Esophagus muscularis mucosa (tissue), 4 donors: ENCODE results near the gene ATP6V1B1. TPM values are rescaled to one million over a fixed set of nuclear protein-coding genes. Genes with fewer than 3 reads are reported as not detected.

Experiments
- DNase-seq: peaks from one replicate; pipeline ENCODE4 v3.0.0-alpha.2; 2017; ENCODE audit errors: extremely low spot score
- H3K27ac ChIP-seq, 4 donors: fragments of 200-600 bp; sonication (generic); replicated peaks in 1 of 4; 1 replicate in 3 of 4; 2 replicates in 1 of 4; pipeline ENCODE4 v1.5.1; 2016 to 2019; ENCODE audit warnings: mild to moderate bottlenecking in 1 of 4
- H3K27me3 ChIP-seq, 4 donors: fragments of 200-600 bp; sonication (generic); one replicate each; pipeline versions ENCODE4 v1.5.1 to v1.6.0; 2016 to 2019
- H3K36me3 ChIP-seq, 4 donors: fragments of 200-600 bp; sonication (generic); one replicate each; pipeline ENCODE4 v1.5.1; 2016 to 2019
- H3K4me1 ChIP-seq, 4 donors: fragments of 200-600 bp; sonication (generic); one replicate each; pipeline ENCODE4 v1.5.1; 2016 to 2019
- H3K4me3 ChIP-seq, 4 donors: fragments of 200-600 bp; sonication (generic); 1 replicate in 2 of 4; 2 replicates in 2 of 4; pipeline ENCODE4 v1.5.1; 2016 to 2019; ENCODE audit warnings: mild to moderate bottlenecking in 4 of 4, moderate library complexity in 1 of 4
- H3K9me3 ChIP-seq, 4 donors: fragments of 200-600 bp; sonication (generic); 1 replicate in 3 of 4; 2 replicates in 1 of 4; pipeline ENCODE4 v1.5.1; 2016 to 2019
- CTCF ChIP-seq, 3 experiments: fragments of 200-600 bp in 2 of 3; fragments of 450-650 bp in 1 of 3; sonication (generic) in 2 of 3; IDR thresholded peaks; one replicate each; pipeline ENCODE4 v1.5.1; 2017 to 2019; ENCODE audit warnings: antibody characterized with exemption in 3 of 3, mild to moderate bottlenecking in 2 of 3, moderate library complexity in 1 of 3
- EP300 ChIP-seq: sonication (generic); formaldehyde crosslinking; IDR thresholded peaks from one replicate; pipeline ENCODE4 v1.6.1; 2017; ENCODE audit warnings: antibody characterized with exemption
- POLR2A ChIP-seq: fragments of 450-650 bp; IDR thresholded peaks from one replicate; pipeline ENCODE4 v1.6.1; 2017; ENCODE audit warnings: antibody characterized with exemption, moderate library complexity, mild to moderate bottlenecking, low read depth
- POLR2AphosphoS5 ChIP-seq, 2 donors: sonication (generic); formaldehyde crosslinking; IDR thresholded peaks; one replicate each; pipeline ENCODE4 v1.6.1; 2017; ENCODE audit warnings: antibody characterized with exemption in 2 of 2
- WGBS: methylation state at CpG from one replicate; pipeline ENCODE4 v1.1.5; 2018; 5-methylcytosine and 5-hydroxymethylcytosine counted together
- intact Hi-C: fragments of 100-400 bp; cut with DNase I; formaldehyde crosslinking; loops from one replicate; pipeline ENCODE4 v1.15.1; 2023
- total RNA-seq, 4 donors: library from RNA; depleted of rRNA; stranded (reverse); fragments of >200 nt; gene quantifications; one replicate each; pipeline versions ENCODE4 v1.1.0 to v1.2.1, GENCODE V29; 2016

Gene ATP6V1B1
- total RNA-seq, 4 donors from 2014 or later: 0.83 to 1.6 TPM; not detected in 2

GRCh38 chr2:70956141-70956540 lies 20.4 kb downstream of the ATP6V1B1 start:
- WGBS: 83% methylated on average over 2 of the region's 2 CpGs

DNA sequence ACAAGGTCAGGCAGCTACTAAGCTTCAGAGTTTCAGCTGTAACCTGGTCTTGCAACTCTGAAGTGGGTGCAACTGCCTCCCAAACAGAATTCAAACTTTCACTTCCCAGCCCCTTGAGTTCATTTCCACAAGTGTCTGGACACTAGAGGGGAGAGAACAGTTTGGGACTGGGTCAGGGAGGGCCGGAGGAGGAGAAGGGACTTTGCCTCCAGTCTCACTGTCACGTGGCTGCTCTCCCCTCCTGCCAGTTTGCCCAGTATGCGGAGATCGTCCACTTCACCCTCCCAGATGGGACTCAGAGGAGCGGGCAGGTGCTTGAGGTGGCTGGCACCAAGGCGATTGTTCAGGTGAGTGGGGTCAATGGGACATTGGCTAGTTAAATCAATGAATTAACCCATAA lies 22.1 kb downstream of the ATP6V1B1 start:
- intact Hi-C loops: no loop called here
- TF ChIP-seq POLR2AphosphoS5 (IDR thresholded peaks at IDR 0.05) (no peak), EP300 (no peak), POLR2A (no peak), CTCF (IDR thresholded peaks at IDR 0.05) (no peak)
- H3K27ac ChIP-seq: no peak overlapping the region
- H3K27me3 ChIP-seq: peaks cover 0 to 66% (median 2%) of the 10 kb centered on the region in 4 donors
- H3K4me1 ChIP-seq: no peaks in the 10 kb centered on the region
- peak; percentile 66 for DNase-seq
- H3K36me3 ChIP-seq: no peaks in the 10 kb centered on the region
- H3K9me3 ChIP-seq: no peaks in the 10 kb centered on the region
- H3K4me3 ChIP-seq: no peak overlapping the region
- 84% methylated on average over 6 of the region's 6 CpGs for WGBS

More at GRCh38 chr2:70956141-70956540, 20.4 kb downstream of the ATP6V1B1 start:
- no peak overlapping the region for H3K27ac ChIP-seq
- H3K4me1 ChIP-seq: no peaks in the 10 kb centered on the region
- H3K27me3 ChIP-seq: peaks cover 0 to 51% (median 2%) of the 10 kb centered on the region in 4 donors
- TF ChIP-seq EP300 (no peak), CTCF (IDR thresholded peaks at IDR 0.05) (no peak), POLR2AphosphoS5 (IDR thresholded peaks at IDR 0.05) (no peak), POLR2A (no peak)
- no peaks in the 10 kb centered on the region for H3K36me3 ChIP-seq
- H3K4me3 ChIP-seq: no peak overlapping the region
- intact Hi-C loops: no loop called here
- H3K9me3 ChIP-seq: no peaks in the 10 kb centered on the region
- no peak for DNase-seq

DNA sequence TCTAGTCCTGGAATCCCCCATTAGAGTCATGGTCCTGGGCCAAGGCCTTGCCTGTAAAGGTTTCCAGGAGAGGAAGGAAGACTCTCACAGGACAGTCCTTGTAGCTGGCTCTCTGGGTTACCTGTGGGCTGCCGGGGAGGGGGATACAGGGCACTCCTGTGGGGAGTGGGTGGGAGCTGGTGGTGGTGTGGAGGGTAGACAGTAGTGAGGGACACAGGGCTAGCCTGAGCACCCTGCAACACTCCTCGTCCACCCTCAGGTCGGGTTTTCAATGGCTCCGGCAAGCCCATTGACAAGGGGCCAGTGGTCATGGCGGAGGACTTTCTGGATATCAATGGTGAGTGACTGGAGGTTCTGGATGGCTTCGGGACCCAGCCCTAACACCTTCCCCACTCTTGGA lies 23.1 kb downstream of the ATP6V1B1 start:
- intact Hi-C loops: no loop called here
- no peak overlapping the region for H3K27ac ChIP-seq
- peaks cover 0 to 76% (median 2%) of the 10 kb centered on the region in 4 donors for H3K27me3 ChIP-seq
- no peaks in the 10 kb centered on the region for H3K9me3 ChIP-seq
- no peaks in the 10 kb centered on the region for H3K36me3 ChIP-seq
- H3K4me3 ChIP-seq: no peak overlapping the region
- DNase-seq: peak; percentile 79
- 91% methylated on average over 6 of the region's 6 CpGs for WGBS
- TF ChIP-seq POLR2A (no peak), POLR2AphosphoS5 (IDR thresholded peaks at IDR 0.05) (no peak), EP300 (no peak), CTCF (IDR thresholded peaks at IDR 0.05) (no peak)
- H3K4me1 ChIP-seq: no peaks in the 10 kb centered on the region

DNA sequence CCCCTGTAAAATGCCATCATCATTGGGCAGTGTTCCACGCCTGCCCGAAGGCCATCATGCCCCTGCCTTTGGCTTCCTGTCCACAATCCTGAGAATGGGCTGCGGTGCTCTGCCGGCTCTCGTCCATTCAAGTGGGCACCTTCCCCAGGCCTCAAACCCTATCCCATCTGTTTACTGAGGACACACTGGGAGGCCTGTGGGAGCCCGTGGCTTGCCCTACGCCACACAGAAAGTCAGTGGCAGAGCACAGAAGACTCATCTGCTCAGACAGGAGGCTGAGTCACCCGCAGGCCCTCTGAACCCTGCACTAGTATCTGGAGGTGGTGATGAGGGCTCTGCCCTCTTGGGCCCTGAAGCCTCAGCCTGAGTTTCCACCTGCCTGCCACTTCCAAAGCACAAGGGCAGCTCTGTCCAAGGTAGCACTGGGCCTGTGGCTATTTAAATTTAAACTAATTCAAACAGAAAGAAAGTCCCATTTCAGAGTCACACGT lies 23.6 kb downstream of the ATP6V1B1 start:
- no peak overlapping the region for H3K27ac ChIP-seq
- peak; percentile 72 for DNase-seq
- H3K4me1 ChIP-seq: peaks cover 0 to under 1% (median 0%) of the 10 kb centered on the region in 4 donors
- no peak overlapping the region for H3K4me3 ChIP-seq
- H3K9me3 ChIP-seq: no peaks in the 10 kb centered on the region
- TF ChIP-seq POLR2AphosphoS5 (IDR thresholded peaks at IDR 0.05): no peak
- TF ChIP-seq POLR2A: no peak
- no peak for TF ChIP-seq CTCF (IDR thresholded peaks at IDR 0.05)
- TF ChIP-seq EP300: no peak
- intact Hi-C loops: no loop called here
- 100% methylated on average over 4 of the region's 9 CpGs for WGBS
- H3K36me3 ChIP-seq: no peaks in the 10 kb centered on the region
- peaks cover 0 to 80% (median 5%) of the 10 kb centered on the region in 4 donors for H3K27me3 ChIP-seq
